MM.1S (cell line): ENCODE measurements around the gene NEK2.

Source experiments
- CTCF ChIP-seq: fragments of 300-600 bp; sonication (generic); IDR thresholded peaks from 2 replicates; pipeline ENCODE4 v1.5.1; 2016; ENCODE audit warnings: antibody characterized with exemption, low read length, mixed read lengths
- EZH2 ChIP-seq: fragments of 300-600 bp; sonication (generic); optimal IDR thresholded peaks from 2 replicates; pipeline ENCODE3; 2017; ENCODE audit warnings: low read depth, mild to moderate bottlenecking, antibody characterized with exemption, low read length, mixed read lengths

GRCh38 chr1:211723273-211723672, 47.9 kb upstream of the NEK2 start:
- TF ChIP-seq EZH2 (no peak), CTCF (no peak)
